Posterior cingulate gyrus (tissue), 11 donors: ENCODE data around the gene CHADL.
"Not testable (repeated sequence)": the region's sequence is repeated elsewhere in the genome, so short reads cannot be mapped to it uniquely, and the experiment has no call there.

ENCODE experiments used
- DNase-seq, 10 donors: peaks; one replicate each; pipeline versions ENCODE4 v3.0.0 to v3.0.0-alpha.2; 2020 to 2021; ENCODE audit warnings: mixed read lengths in 3 of 10
- intact Hi-C: fragments of 100-400 bp; cut with DNase I; formaldehyde crosslinking; loops from one replicate; pipeline ENCODE4 v1.15.1; 2023

Gene CHADL

GRCh38 chr22:41240377-41241132 lies at the start of gene CHADL:
CHADL (minus strand) TSS chr22:41240931; CDS start chr22:41240881, 50 bp downstream.
- intact Hi-C loops, result no loop called here
- peak; percentile 88 to 99 (median 95) for DNase-seq

- intact Hi-C loops, result loop anchor here (5.0 kb wide), 1 partner anchor 197 kb away; the partner anchor contains the start of gene EP300
- DNase-seq, result peak in 2 of 10 donors; percentile 2 to 36
Measured at GRCh38 chr22:41289671-41290070, 48.9 kb upstream of the CHADL start.

GRCh38 chr22:41288245-41288946 lies 47.7 kb upstream of the CHADL start:
- DNase-seq, result peak in 2 of 10 donors; percentile 29 to 52
- intact Hi-C loops, result loop anchor here (5.0 kb wide), 1 partner anchor 196 kb away; the partner anchor contains the start of gene EP300

- intact Hi-C loops, result loop anchor here (5.0 kb wide), 1 partner anchor 194 kb away; the partner anchor contains the start of gene EP300
- peak in 1 of 10 donors; percentile 61 for DNase-seq
Measured at GRCh38 chr22:41286639-41287091, 45.9 kb upstream of the CHADL start.

- intact Hi-C loops, result loop anchor here (5.0 kb wide), 1 partner anchor 194 kb away; the partner anchor contains the start of gene EP300
- peak; percentile 99 to 100 (median 99) for DNase-seq
Measured at GRCh38 chr22:41285820-41286638, 45.3 kb upstream of the CHADL start, which contains the start of gene RANGAP1. RANGAP1 (minus strand) TSS chr22:41286187; CDS start chr22:41281044, 5,143 bp downstream.

GRCh38 chr22:41285441-41285819 lies 44.7 kb upstream of the CHADL start:
- intact Hi-C loops, result loop anchor here (5.0 kb wide), 1 partner anchor 193 kb away; the partner anchor contains the start of gene EP300
- DNase-seq, result peak; percentile 46 to 96 (median 66)

GRCh38 chr22:41284465-41284864 lies 43.7 kb upstream of the CHADL start:
- DNase-seq, result peak in 3 of 10 donors; percentile 40 to 74 (median 71)
- intact Hi-C loops, result no loop called here

GRCh38 chr22:41280854-41281253 lies 40.1 kb upstream of the CHADL start:
- intact Hi-C loops, result no loop called here
- peak in 1 of 10 donors; percentile 50 for DNase-seq

- peak in 1 of 10 donors; percentile 49 for DNase-seq
- intact Hi-C loops, result no loop called here
Measured at GRCh38 chr22:41280065-41280464, 39.3 kb upstream of the CHADL start.

GRCh38 chr22:41274856-41275255 lies 34.1 kb upstream of the CHADL start:
- DNase-seq, result peak in 8 of 10 donors; percentile 44 to 94 (median 71)
- intact Hi-C loops, result no loop called here

- DNase-seq, result no peak
- intact Hi-C loops, result no loop called here
Measured at GRCh38 chr22:41273128-41273527, 32.4 kb upstream of the CHADL start.

- DNase-seq, result peak in 1 of 10 donors; percentile 67
- intact Hi-C loops, result no loop called here
Measured at GRCh38 chr22:41271787-41272186, 31.1 kb upstream of the CHADL start.

GRCh38 chr22:41267958-41268357 lies 27.2 kb upstream of the CHADL start:
- intact Hi-C loops, result no loop called here
- no peak for DNase-seq

- peak; percentile 67 to 98 (median 83) for DNase-seq
- intact Hi-C loops, result no loop called here
Measured at GRCh38 chr22:41264408-41264941, 23.7 kb upstream of the CHADL start.

- intact Hi-C loops, result no loop called here
- DNase-seq, result no peak
Measured at GRCh38 chr22:41263704-41264103, 23.0 kb upstream of the CHADL start.

GRCh38 chr22:41262250-41262765 lies 21.6 kb upstream of the CHADL start:
- intact Hi-C loops, result no loop called here
- DNase-seq, result peak in 1 of 10 donors; percentile 59

- intact Hi-C loops, result no loop called here
- no peak for DNase-seq
Measured at GRCh38 chr22:41261541-41262249, 21.0 kb upstream of the CHADL start.

GRCh38 chr22:41260871-41261270 lies 20.1 kb upstream of the CHADL start:
- intact Hi-C loops, result no loop called here
- no peak for DNase-seq

GRCh38 chr22:41259756-41260155 lies 19.0 kb upstream of the CHADL start:
- intact Hi-C loops, result not testable (repeated sequence)

More at GRCh38 chr22:41259756-41260155, 19.0 kb upstream of the CHADL start:
- not testable (repeated sequence) for DNase-seq
